Bronchial epithelial cell (primary cell): Measurements from ENCODE around the gene ZNF565. TPM values are rescaled to one million over a fixed set of nuclear protein-coding genes. Genes with fewer than 3 reads are reported as not detected.

Source experiments
- DNase-seq: peaks from one replicate; pipeline ENCODE4 v3.0.0-alpha.2; 2010; ENCODE audit warnings: low read depth
- FAIRE-seq: peaks from 2 replicates; lab custom pipeline; 2011; peaks lifted over from hg19 to GRCh38; lab: Jason Lieb, UNC
- H3K27me3 ChIP-seq: 2 replicates; pipeline ENCODE4 v1.5.1; 2011; ENCODE audit warnings: low read length; ENCODE audit not compliant: control insufficient read depth, insufficient read depth
- H3K36me3 ChIP-seq: 2 replicates; pipeline ENCODE4 v1.5.1; 2011; ENCODE audit warnings: low read length; ENCODE audit not compliant: control insufficient read depth, insufficient read depth
- H3K4me3 ChIP-seq: 2 replicates; pipeline ENCODE4 v1.5.1; 2011; ENCODE audit warnings: mild to moderate bottlenecking, low read depth, low read length, control low read depth
- total RNA-seq: library from RNA; depleted of rRNA; stranded (reverse); fragments of >200 nt; gene quantifications from 2 replicates; pipeline ENCODE4 v1.2.1, GENCODE V29; 2014
- TF ChIP-seq, protein P1 (sequence below): IDR thresholded peaks from 2 replicates; pipeline ENCODE4 v1.5.1; 2011; ENCODE audit warnings: mild to moderate bottlenecking, moderate library complexity, low read length, control low read depth, inconsistent platforms; ENCODE audit not compliant: insufficient read depth, severe bottlenecking

Gene ZNF565
- total RNA-seq, 1 donor from 2014 or later, result 8.2 TPM

DNA sequence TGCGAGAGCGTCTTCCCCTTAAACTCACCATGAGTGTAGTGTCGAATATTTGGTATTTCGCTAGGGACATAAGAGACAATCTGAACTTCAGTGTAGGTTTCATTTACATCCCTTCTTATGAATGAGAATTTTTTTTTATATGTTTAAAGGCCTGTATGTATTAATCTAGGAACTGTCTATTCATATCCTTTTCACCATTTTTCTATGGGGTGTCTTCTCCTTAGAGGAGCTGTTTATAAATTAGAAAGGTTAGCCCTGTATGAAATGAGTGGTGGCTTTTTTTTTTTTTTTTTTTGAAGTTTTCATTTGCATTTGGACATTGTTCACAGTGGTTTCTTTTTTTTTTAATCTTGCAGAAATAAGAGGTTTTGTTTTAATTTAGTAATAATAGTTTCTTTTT, 8.0 kb upstream of the ZNF565 start:
- Histone ChIP-seq H3K4me3 (no peak overlapping the region), H3K36me3 (peaks cover 7% of the 10 kb centered on the region), H3K27me3 (no peaks in the 10 kb centered on the region)
- DNase-seq (no peak), FAIRE-seq (no peak)
- TF ChIP-seq, protein P1, sequence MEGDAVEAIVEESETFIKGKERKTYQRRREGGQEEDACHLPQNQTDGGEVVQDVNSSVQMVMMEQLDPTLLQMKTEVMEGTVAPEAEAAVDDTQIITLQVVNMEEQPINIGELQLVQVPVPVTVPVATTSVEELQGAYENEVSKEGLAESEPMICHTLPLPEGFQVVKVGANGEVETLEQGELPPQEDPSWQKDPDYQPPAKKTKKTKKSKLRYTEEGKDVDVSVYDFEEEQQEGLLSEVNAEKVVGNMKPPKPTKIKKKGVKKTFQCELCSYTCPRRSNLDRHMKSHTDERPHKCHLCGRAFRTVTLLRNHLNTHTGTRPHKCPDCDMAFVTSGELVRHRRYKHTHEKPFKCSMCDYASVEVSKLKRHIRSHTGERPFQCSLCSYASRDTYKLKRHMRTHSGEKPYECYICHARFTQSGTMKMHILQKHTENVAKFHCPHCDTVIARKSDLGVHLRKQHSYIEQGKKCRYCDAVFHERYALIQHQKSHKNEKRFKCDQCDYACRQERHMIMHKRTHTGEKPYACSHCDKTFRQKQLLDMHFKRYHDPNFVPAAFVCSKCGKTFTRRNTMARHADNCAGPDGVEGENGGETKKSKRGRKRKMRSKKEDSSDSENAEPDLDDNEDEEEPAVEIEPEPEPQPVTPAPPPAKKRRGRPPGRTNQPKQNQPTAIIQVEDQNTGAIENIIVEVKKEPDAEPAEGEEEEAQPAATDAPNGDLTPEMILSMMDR, result no peak

DNA sequence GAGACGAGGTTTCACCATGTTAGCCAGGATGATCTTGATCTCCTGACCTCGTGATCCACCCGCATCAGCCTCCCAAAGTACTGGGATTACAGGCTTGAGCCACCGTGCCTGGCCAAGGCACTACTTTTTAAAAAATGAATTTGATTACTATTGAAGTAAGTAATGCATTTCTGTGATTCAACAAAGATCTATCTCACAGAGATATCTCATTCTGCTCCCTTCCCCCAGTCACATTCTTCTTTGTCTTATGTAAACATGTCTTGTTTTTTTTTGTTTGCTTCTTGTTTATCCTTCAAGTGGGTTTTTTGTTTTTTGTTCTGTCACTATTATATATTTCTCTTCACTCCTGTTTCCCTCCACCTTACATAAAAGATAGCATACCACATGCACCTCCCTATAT, 7.0 kb upstream of the ZNF565 start:
- Histone ChIP-seq H3K27me3 (no peaks in the 10 kb centered on the region), H3K4me3 (no peak overlapping the region), H3K36me3 (peaks cover 5% of the 10 kb centered on the region)
- DNase-seq (no peak), FAIRE-seq (no peak)
- TF ChIP-seq, protein P1, result no peak

DNA sequence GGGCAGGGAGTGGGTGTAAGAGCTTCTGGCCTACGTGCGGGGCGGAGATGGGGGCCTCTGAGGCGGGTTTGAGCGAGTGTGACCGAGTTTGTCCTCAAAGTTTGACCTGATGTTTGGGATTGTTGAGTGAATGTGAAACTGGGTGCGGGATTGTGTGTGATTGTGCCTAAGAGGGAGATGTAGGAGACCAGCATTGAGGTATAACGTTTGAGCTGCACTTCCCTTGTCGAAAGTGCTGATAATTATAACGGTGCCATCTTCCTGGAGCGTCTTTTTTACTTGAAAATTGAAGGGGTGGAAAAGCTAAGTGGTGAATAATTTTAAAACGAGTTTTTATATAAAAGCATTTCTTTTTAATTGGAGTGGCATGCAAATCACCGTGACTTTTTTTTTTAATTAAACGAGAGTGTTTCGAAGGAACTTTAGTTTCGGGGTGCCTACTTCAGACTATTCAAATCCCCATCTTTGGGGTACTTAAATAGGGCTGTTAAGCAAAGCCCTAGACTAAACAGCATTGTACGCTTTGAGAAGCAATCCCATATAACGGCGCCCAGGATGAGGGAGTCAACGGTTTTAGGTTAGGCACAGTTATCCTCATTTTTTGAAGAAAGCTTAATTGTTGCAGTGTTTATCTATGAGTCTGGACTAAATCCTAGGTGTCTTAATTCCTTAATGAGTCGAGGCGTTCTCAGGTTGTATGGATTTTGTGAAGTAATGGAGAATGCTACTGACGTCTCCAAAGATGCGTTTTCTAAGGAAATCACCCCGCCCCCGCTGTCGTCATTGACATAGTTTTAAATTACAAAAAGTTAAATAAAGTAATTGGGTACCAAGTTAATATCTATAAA, 1.0 kb upstream of the ZNF565 start:
- no peaks in the 10 kb centered on the region for H3K36me3 ChIP-seq
- DNase-seq (peak; percentile 17), FAIRE-seq (no peak)
- H3K27me3 ChIP-seq, result no peaks in the 10 kb centered on the region
- TF ChIP-seq, protein P1, result no peak
- peak overlapping the region; percentile 49 for H3K4me3 ChIP-seq

DNA sequence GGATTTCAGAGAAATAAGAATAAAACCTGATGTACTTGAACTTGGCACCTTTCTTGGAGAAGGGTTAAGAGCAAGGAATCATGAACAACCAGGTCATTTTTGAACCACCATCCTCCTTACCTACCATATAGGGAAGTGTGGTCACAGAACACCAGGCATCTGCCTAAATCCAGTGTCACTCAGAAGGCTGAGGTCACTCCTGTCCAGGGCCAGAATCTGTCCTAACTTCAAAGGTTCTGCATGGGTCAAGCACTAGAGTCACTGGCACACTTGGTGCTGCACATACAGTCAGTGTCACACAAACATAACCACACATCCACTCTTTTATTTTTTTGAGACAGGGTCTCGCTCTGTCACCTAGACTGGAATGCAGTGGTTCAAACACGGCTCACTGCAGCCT, 1.6 kb downstream of the ZNF565 start:
- TF ChIP-seq, protein P1, result no peak
- no peak for FAIRE-seq
- Histone ChIP-seq H3K36me3 (no peaks in the 10 kb centered on the region), H3K27me3 (no peaks in the 10 kb centered on the region), H3K4me3 (no peak overlapping the region)
- DNase-seq, result no peak

DNA sequence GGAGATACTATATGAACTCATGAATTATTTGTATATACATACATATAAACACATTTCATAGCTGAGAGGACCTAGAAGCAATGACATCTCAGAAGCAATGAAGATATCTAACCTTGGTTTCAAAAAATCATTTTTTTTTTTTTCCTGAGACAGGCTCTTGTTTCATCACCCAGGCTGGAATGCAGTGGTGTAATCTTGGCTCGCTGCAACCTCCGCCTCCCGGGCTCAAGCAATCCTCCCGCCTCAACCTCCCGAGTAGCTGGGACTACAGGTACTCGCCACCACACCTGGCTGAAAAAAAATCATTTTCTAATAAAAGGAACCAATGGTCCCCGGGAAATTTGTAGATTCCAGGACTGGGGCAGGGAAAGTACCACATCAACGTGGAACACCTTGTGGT, 4.0 kb downstream of the ZNF565 start:
- no peak for DNase-seq

More for the DNA sequence above, 4.0 kb downstream of the ZNF565 start:
- no peak for FAIRE-seq
- H3K4me3 ChIP-seq, result no peak overlapping the region
- no peaks in the 10 kb centered on the region for H3K27me3 ChIP-seq
- TF ChIP-seq, protein P1, result no peak
- peaks cover 2% of the 10 kb centered on the region for H3K36me3 ChIP-seq
